ENCODE results near the gene BMAL1. TPM values are rescaled to one million over a fixed set of nuclear protein-coding genes. Genes with fewer than 3 reads are reported as not detected.
A peak's percentile ranks its signal among the peaks of the same experiment; 100 is the strongest.

BMAL1 gene
- polyA plus RNA-seq, 1 donor (not counting 4 experiments of a cell fraction or from before 2014, with no cell fraction given), result 27.5 TPM

DNA sequence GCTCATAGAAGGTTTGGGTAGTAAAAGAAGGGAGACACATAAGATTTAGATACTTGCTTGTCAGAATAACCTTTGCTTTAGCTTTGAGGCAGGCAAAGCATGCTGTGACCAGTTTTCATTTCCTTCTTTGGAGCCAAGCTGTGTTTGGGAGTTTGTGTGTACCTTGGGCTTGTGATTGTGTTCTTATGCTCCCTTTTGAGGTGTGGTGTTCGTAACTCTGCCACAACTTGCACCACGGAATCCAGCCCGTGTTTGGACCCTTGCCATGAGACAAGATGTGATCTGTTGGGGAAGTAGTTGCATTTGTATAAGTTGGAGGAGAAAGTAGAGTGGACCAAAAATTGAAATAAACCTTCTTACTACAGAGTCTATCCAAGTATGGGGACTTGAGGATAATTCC, 34.0 kb downstream of the BMAL1 start:
- H3K9me1 ChIP-seq (ENCODE audit: control insufficient read depth, extremely low read depth, insufficient read depth, low read length), result peaks cover 4% of the 10 kb centered on the region
- H3K9me3 ChIP-seq (ENCODE audit: control insufficient read depth, low read depth, low read length), result peaks cover 3% of the 10 kb centered on the region
- H3K27me3 ChIP-seq (ENCODE audit: control insufficient read depth, extremely low read depth, insufficient read depth, low read length), result no peaks in the 10 kb centered on the region
- H3K4me3 ChIP-seq (ENCODE audit: control insufficient read depth in 2 of 3, extremely low read depth in 1 of 3, insufficient read depth in 2 of 3, low read depth in 1 of 3, low read length in 3 of 3), result peak overlapping the region in 2 of 3 experiments; percentile 9 to 21
- peak overlapping the region; percentile 80 for H3K4me2 ChIP-seq (ENCODE audit: control insufficient read depth, extremely low read depth, insufficient read depth, low read depth, low read length)
- TF ChIP-seq, protein P1, sequence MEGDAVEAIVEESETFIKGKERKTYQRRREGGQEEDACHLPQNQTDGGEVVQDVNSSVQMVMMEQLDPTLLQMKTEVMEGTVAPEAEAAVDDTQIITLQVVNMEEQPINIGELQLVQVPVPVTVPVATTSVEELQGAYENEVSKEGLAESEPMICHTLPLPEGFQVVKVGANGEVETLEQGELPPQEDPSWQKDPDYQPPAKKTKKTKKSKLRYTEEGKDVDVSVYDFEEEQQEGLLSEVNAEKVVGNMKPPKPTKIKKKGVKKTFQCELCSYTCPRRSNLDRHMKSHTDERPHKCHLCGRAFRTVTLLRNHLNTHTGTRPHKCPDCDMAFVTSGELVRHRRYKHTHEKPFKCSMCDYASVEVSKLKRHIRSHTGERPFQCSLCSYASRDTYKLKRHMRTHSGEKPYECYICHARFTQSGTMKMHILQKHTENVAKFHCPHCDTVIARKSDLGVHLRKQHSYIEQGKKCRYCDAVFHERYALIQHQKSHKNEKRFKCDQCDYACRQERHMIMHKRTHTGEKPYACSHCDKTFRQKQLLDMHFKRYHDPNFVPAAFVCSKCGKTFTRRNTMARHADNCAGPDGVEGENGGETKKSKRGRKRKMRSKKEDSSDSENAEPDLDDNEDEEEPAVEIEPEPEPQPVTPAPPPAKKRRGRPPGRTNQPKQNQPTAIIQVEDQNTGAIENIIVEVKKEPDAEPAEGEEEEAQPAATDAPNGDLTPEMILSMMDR (optimal IDR thresholded peaks at IDR 0.05 in 1 of 3, IDR thresholded peaks at IDR 0.05 in 1 of 3, conservative IDR thresholded peaks at IDR 0.05 in 1 of 3; ENCODE audit: extremely low read depth in 1 of 3, insufficient read depth in 2 of 3, low read length in 3 of 3), result no peak
- no peak for TF ChIP-seq EZH2 (IDR thresholded peaks at IDR 0.05; ENCODE audit: low read length)
- H3K9ac ChIP-seq (ENCODE audit: control insufficient read depth, extremely low read depth, insufficient read depth, low read length), result peak overlapping the region; percentile 13
- H3K27ac ChIP-seq (ENCODE audit: control insufficient read depth, insufficient read depth, low read length), result peak overlapping the region; percentile 39
- dilution Hi-C loops (cut with MboI; ENCODE audit: extremely low pct_ligation_motif_present, low sequenced_read_pairs), result no loop called here
- peaks cover 34% of the 10 kb centered on the region for H3K79me2 ChIP-seq (ENCODE audit: control insufficient read depth, insufficient read depth, low read length)
- peaks cover 0 to 8% of the 10 kb centered on the region in 2 experiments for H3K36me3 ChIP-seq (ENCODE audit: control insufficient read depth in 2 of 2, extremely low read depth in 1 of 2, insufficient read depth in 2 of 2, low read length in 2 of 2)
- DNase-seq (ENCODE audit: low read depth, low spot score), result no peak
- H4K20me1 ChIP-seq (ENCODE audit: control insufficient read depth, extremely low read depth, insufficient read depth, low read length), result no peaks in the 10 kb centered on the region
- peaks cover 67% of the 10 kb centered on the region for H3K4me1 ChIP-seq (ENCODE audit: control insufficient read depth, extremely low read depth, insufficient read depth, low read length)
- peak overlapping the region; percentile 45 for H2AFZ ChIP-seq (ENCODE audit: control insufficient read depth, low read length)
- FAIRE-seq, result peak; percentile 95

DNA sequence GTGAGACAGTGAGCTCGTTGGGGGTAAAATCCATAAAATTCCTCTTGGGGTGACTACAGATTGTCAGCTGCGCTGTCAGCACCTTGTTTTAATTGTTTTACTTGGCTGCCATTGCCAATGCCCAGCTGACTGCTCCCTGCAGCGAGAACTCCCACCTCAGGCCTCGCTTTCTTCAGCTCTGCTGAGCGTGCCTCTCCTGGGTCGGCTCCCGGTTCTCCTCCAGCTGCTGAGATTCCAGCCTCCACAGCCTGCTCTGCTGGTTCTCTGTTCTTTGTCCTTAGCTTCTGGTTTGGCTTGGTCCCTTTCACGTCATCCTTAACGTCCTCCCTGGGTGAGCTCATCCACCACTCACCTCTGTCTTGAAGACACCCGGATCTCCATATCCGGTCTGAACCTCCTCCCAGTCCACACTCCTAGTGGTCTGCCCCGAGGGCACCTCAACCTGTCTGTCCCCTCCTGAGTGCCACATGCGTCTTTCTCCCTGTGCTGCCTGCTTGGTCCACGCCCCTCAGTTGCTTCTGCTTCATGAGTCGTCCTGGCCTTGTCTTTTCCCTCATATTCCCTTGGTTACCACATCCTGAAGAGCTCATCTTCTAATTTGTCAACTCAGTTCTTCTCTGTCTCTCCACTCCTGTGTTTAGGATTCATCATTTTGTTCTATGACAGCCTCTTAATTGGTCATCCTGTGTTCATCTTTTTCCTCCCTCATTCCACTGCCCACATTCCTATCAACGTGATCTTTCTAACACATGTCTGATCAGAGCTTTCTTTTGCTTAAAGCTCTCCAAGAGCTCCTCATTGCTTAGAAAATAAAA, 35.6 kb downstream of the BMAL1 start:
- peaks cover 3% of the 10 kb centered on the region for H3K9me3 ChIP-seq (ENCODE audit: control insufficient read depth, low read depth, low read length)

More for the DNA sequence above, 35.6 kb downstream of the BMAL1 start:
- dilution Hi-C loops (cut with MboI; ENCODE audit: extremely low pct_ligation_motif_present, low sequenced_read_pairs), result no loop called here
- Histone ChIP-seq H3K27me3 (ENCODE audit: control insufficient read depth, extremely low read depth, insufficient read depth, low read length) (no peaks in the 10 kb centered on the region), H4K20me1 (ENCODE audit: control insufficient read depth, extremely low read depth, insufficient read depth, low read length) (no peaks in the 10 kb centered on the region), H3K9ac (ENCODE audit: control insufficient read depth, extremely low read depth, insufficient read depth, low read length) (no peak overlapping the region), H3K36me3 (ENCODE audit: control insufficient read depth in 2 of 2, extremely low read depth in 1 of 2, insufficient read depth in 2 of 2, low read length in 2 of 2) (peaks cover 0 to 8% of the 10 kb centered on the region in 2 experiments), H3K4me3 (ENCODE audit: control insufficient read depth in 2 of 3, extremely low read depth in 1 of 3, insufficient read depth in 2 of 3, low read depth in 1 of 3, low read length in 3 of 3) (no peak overlapping the region), H3K4me1 (ENCODE audit: control insufficient read depth, extremely low read depth, insufficient read depth, low read length) (peaks cover 66% of the 10 kb centered on the region), H3K27ac (ENCODE audit: control insufficient read depth, insufficient read depth, low read length) (no peak overlapping the region), H2AFZ (ENCODE audit: control insufficient read depth, low read length) (no peak overlapping the region), H3K9me1 (ENCODE audit: control insufficient read depth, extremely low read depth, insufficient read depth, low read length) (peaks cover 4% of the 10 kb centered on the region), H3K79me2 (ENCODE audit: control insufficient read depth, insufficient read depth, low read length) (peaks cover 33% of the 10 kb centered on the region), H3K4me2 (ENCODE audit: control insufficient read depth, extremely low read depth, insufficient read depth, low read depth, low read length) (peak overlapping the region; percentile 18)
- TF ChIP-seq EZH2 (IDR thresholded peaks at IDR 0.05; ENCODE audit: low read length), result no peak
- TF ChIP-seq, protein P1 (optimal IDR thresholded peaks at IDR 0.05 in 1 of 3, IDR thresholded peaks at IDR 0.05 in 1 of 3, conservative IDR thresholded peaks at IDR 0.05 in 1 of 3; ENCODE audit: extremely low read depth in 1 of 3, insufficient read depth in 2 of 3, low read length in 3 of 3), result no peak
- DNase-seq (ENCODE audit: low read depth, low spot score), result no peak
- peak; percentile 49 for FAIRE-seq

All from keratinocyte (primary cell).